ENCODE data around the gene PAN3. TPM values are rescaled to one million over a fixed set of nuclear protein-coding genes. Genes with fewer than 3 reads are reported as not detected.

Gene PAN3, protein sequence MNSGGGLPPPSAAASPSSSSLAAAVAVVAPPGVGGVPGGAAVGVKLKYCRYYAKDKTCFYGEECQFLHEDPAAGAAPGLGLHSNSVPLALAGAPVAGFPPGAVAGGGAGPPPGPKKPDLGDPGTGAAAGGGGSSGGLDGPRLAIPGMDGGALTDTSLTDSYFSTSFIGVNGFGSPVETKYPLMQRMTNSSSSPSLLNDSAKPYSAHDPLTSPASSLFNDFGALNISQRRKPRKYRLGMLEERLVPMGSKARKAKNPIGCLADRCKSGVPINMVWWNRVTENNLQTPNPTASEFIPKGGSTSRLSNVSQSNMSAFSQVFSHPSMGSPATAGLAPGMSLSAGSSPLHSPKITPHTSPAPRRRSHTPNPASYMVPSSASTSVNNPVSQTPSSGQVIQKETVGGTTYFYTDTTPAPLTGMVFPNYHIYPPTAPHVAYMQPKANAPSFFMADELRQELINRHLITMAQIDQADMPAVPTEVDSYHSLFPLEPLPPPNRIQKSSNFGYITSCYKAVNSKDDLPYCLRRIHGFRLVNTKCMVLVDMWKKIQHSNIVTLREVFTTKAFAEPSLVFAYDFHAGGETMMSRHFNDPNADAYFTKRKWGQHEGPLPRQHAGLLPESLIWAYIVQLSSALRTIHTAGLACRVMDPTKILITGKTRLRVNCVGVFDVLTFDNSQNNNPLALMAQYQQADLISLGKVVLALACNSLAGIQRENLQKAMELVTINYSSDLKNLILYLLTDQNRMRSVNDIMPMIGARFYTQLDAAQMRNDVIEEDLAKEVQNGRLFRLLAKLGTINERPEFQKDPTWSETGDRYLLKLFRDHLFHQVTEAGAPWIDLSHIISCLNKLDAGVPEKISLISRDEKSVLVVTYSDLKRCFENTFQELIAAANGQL
- total RNA-seq: 52.5 TPM

DNA sequence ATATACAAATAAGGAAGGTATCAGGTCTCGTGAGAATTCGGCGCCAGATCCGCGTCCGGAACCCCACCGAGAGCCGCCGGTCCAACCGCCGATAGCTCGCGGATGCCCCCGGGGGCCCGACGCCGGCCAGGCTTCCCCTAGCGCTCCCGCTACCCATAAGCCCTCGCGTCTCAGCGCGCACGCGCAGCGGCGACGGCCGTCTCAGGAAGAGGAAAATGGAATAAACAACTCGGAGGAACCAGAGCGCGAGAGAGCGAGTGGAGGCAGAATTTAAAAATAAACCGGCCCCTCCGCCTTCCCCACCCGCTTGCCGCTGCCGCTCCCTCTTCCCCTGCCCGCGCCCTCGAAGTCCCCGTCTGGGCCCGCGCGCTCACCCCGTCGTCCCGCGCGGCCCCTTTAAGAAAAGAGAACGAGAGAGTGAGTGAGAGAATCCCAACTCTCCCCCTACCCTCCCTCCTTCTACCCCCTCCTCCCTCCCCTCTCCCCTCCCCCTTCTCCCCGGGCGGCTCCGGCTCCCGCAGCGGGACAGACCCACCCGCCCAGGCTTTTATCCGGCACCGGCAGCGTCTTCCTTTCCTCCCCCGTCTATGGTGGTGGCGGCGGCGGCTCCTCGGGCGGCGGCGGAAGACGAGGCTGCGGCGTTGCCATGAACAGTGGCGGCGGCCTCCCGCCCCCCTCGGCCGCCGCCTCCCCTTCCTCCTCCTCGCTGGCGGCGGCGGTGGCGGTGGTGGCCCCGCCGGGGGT lies at the start of gene PAN3:
TSS of gene PAN3 (plus strand) at position 534 of the 744 bp plus-strand sequence. CDS start at position 647, 113 bp downstream.

DNA sequence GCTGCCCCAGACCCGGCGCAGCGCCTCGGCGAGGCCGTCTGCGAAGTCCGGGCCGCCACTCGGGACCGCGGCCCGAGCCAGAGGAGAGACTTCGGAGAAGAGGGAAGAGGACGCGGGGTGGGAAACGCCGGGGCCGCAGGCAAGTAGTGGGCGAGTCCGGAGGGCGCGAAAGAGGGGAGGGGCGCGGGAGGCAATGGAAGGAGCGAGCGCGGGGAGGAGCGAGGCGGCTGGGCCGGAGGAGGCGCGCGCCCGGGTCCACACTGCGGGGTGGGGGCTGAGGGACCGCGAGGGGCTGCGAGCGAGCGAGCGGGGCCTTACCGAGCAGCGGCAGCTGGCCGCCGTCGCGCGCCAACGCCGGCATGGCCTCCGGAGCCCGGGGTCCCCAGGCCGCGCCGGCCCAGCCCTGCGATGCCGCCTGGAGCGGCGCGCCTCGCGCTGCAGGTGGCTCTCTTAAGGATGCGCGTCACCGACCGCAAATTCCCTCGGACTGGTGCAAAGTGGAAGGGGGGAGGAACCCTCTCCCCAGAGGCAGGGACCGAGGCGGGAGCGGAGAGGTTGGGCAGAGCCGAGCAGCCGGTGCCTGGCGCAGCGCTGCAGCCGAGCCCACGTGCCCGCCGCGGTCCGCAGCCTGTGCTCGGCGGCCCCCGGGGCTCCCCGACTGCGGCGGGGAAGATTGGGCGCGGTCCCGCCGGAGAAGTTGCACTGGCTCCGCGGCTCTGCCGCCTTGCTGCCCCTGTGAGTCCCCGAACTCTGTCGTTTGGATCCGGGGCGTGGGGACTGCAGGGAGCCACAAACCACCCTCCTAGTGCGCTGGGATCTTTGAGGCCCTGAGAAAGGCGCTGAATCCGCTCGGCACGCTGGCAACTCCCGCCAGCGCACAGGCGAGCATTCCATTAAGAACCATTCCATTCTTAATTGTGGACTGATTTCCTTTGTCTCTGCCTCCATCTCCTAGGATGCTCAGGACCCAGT lies 37.9 kb upstream of the PAN3 start, which contains the start of gene FLT3:
TSS of gene FLT3 (minus strand) at position 427 of the 972 bp plus-strand sequence. CDS start at position 361, 66 bp downstream.

Small RNA genes within 50 kb of the gene (small RNA-seq; reads per million reads assigned to genes)
- not detected for gene RNU6-82P (ENCODE audit: low replicate concordance)

Other genes with a start within 250 kb of the PAN3 start
- not detected for gene PDX1, start 218.5 kb upstream of the PAN3 start, total RNA-seq
- gene CDX2, start 169.2 kb upstream of the PAN3 start, total RNA-seq: not detected
- gene URAD, start 149.9 kb upstream of the PAN3 start, total RNA-seq: not detected
- gene FLT3, start 38.0 kb upstream of the PAN3 start, total RNA-seq: 0.64 TPM

Data from metanephros (tissue), 2 donors.